ENCODE measurements around the gene CASP8.

The CASP8 gene

DNA sequence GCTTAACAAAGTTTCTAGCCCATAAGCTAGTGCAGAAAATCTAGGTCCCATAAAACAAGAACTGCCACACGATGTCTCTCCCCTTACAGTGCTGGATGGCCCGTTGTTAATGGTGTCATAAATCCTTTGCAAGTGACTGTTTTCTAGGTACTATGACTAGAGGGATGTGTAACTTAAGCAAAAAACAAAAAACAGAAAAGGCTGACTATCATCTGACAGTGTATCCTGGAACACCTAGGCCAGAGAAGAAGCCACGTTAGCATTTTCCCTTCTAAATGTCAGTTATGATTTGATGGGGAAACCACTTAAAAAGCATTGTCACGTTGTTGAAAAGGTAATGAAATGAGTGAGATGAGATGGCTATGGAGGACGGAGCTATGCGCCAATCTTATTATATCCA lies 2.4 kb downstream of the CASP8 start:
- H4K20me1 ChIP-seq (ENCODE audit: insufficient read depth, low read length) = peaks cover 46% of the 10 kb centered on the region
- peak overlapping the region in 1 of 2 experiments; percentile 40; a peak in 2 of 4 replicates for H3K4me3 ChIP-seq (ENCODE audit: low read depth in 1 of 2, low read length in 2 of 2)
- TF ChIP-seq, protein P1, sequence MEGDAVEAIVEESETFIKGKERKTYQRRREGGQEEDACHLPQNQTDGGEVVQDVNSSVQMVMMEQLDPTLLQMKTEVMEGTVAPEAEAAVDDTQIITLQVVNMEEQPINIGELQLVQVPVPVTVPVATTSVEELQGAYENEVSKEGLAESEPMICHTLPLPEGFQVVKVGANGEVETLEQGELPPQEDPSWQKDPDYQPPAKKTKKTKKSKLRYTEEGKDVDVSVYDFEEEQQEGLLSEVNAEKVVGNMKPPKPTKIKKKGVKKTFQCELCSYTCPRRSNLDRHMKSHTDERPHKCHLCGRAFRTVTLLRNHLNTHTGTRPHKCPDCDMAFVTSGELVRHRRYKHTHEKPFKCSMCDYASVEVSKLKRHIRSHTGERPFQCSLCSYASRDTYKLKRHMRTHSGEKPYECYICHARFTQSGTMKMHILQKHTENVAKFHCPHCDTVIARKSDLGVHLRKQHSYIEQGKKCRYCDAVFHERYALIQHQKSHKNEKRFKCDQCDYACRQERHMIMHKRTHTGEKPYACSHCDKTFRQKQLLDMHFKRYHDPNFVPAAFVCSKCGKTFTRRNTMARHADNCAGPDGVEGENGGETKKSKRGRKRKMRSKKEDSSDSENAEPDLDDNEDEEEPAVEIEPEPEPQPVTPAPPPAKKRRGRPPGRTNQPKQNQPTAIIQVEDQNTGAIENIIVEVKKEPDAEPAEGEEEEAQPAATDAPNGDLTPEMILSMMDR (IDR thresholded peaks at IDR 0.05; ENCODE audit: borderline replicate concordance, extremely low read depth, low read length, poor library complexity, severe bottlenecking) = no peak
- TF ChIP-seq EZH2 (IDR thresholded peaks at IDR 0.05; ENCODE audit: borderline replicate concordance, low read depth, low read length, severe bottlenecking) = no peak
- peaks cover 88% of the 10 kb centered on the region for H3K79me2 ChIP-seq (ENCODE audit: insufficient read depth, low read length)
- H2AFZ ChIP-seq (ENCODE audit: low read depth, low read length) = no peak overlapping the region
- DNase-seq (no peak), ATAC-seq (ENCODE audit: insufficient read depth, low read depth) (no peak)
- H3K9ac ChIP-seq (ENCODE audit: low read depth, low read length) = peak overlapping the region; percentile 31; the same call in 1 of the 2 replicates
- H3K4me1 ChIP-seq (ENCODE audit: insufficient read depth, low read length) = peaks cover 77% of the 10 kb centered on the region
- no peaks in the 10 kb centered on the region for H3K27me3 ChIP-seq (ENCODE audit: insufficient read depth, low read length, poor library complexity)
- H3K36me3 ChIP-seq (ENCODE audit: insufficient read depth, low read length) = peaks cover 21% of the 10 kb centered on the region
- H3K4me2 ChIP-seq (ENCODE audit: insufficient read depth, low read length) = peak overlapping the region; percentile 83
- peak overlapping the region; percentile 34 for H3K27ac ChIP-seq (ENCODE audit: low read length)
- no peaks in the 10 kb centered on the region for H3K9me3 ChIP-seq (ENCODE audit: insufficient read depth, low read length, severe bottlenecking)

DNA sequence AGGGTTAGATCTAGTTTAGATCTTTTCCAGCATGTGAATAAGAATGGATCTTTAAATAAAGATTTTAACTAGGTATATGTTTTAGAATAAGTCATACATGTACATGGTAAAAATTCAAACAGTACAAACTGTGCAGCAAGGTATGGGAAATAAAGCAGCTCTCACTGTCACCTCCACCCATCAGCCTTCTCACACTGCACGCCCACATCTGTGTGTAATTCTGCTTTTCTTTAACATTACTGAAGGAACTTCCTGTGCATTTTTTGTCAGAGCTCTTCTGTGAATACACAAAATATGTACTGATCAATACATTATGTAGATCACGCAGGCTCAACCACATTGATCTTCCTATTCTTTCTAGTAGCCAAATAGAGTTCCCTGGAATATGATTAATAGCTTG lies 3.4 kb downstream of the CASP8 start:
- Histone ChIP-seq H3K4me3 (ENCODE audit: low read depth in 1 of 2, low read length in 2 of 2) (peak overlapping the region in 1 of 2 experiments; percentile 0; a peak in 1 of 4 replicates), H3K4me2 (ENCODE audit: insufficient read depth, low read length) (peak overlapping the region; percentile 83), H2AFZ (ENCODE audit: low read depth, low read length) (no peak overlapping the region), H4K20me1 (ENCODE audit: insufficient read depth, low read length) (peaks cover 54% of the 10 kb centered on the region), H3K4me1 (ENCODE audit: insufficient read depth, low read length) (peaks cover 69% of the 10 kb centered on the region), H3K36me3 (ENCODE audit: insufficient read depth, low read length) (peaks cover 32% of the 10 kb centered on the region), H3K27ac (ENCODE audit: low read length) (peak overlapping the region; percentile 34), H3K9ac (ENCODE audit: low read depth, low read length) (peak overlapping the region; percentile 13; the same call in 1 of the 2 replicates), H3K9me3 (ENCODE audit: insufficient read depth, low read length, severe bottlenecking) (no peaks in the 10 kb centered on the region), H3K27me3 (ENCODE audit: insufficient read depth, low read length, poor library complexity) (no peaks in the 10 kb centered on the region), H3K79me2 (ENCODE audit: insufficient read depth, low read length) (peaks cover 99% of the 10 kb centered on the region)
- TF ChIP-seq, protein P1 (IDR thresholded peaks at IDR 0.05; ENCODE audit: borderline replicate concordance, extremely low read depth, low read length, poor library complexity, severe bottlenecking) = no peak
- TF ChIP-seq EZH2 (IDR thresholded peaks at IDR 0.05; ENCODE audit: borderline replicate concordance, low read depth, low read length, severe bottlenecking) = no peak
- no peak for DNase-seq
- no peak for ATAC-seq (ENCODE audit: insufficient read depth, low read depth)

DNA sequence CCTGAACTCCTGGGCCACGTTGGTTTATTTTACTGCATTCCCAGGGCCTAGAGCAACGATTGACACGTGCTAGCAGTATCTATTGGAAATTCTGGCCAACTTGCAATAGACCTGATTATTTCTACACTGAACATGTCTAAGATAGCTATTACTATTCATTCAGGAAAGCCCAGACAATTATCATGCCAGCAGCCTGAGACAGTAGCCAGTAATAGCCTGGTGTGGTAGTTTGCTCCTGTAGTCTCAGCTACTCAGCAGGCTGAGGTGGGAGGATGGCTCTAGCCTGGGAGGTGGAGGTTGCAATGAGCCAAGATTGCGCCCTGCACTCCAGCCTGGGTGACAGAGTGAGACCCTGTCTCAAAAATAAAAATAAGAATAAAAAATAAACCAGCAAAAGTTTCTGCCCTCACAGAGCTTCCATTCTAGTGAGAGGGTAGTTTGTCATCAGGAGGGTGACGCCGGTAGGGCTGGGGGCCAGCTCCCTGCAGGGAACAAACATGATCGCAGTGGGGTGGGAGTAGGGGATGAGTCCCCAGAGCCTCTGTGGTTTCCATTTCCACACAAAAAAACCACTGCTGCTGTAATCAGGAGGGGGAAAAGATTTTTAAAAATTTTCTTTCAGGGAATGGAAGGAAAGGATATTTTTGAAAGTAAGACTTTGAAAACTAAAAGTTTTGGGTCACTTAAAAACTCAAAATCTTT lies 4.3 kb downstream of the CASP8 start:
- peaks cover 99% of the 10 kb centered on the region for H3K79me2 ChIP-seq (ENCODE audit: insufficient read depth, low read length)
- peaks cover 40% of the 10 kb centered on the region for H3K36me3 ChIP-seq (ENCODE audit: insufficient read depth, low read length)
- no peaks in the 10 kb centered on the region for H3K9me3 ChIP-seq (ENCODE audit: insufficient read depth, low read length, severe bottlenecking)
- H3K4me3 ChIP-seq (ENCODE audit: low read depth in 1 of 2, low read length in 2 of 2) = no peak overlapping the region
- TF ChIP-seq EZH2 (IDR thresholded peaks at IDR 0.05; ENCODE audit: borderline replicate concordance, low read depth, low read length, severe bottlenecking) = no peak
- peaks cover 59% of the 10 kb centered on the region for H4K20me1 ChIP-seq (ENCODE audit: insufficient read depth, low read length)
- 0 out of 2 replicates have a peak overlapping the region, but pooled peaks have one; percentile 8 for H3K9ac ChIP-seq (ENCODE audit: low read depth, low read length)
- peak overlapping the region; percentile 48 for H3K27ac ChIP-seq (ENCODE audit: low read length)
- H3K4me2 ChIP-seq (ENCODE audit: insufficient read depth, low read length) = peak overlapping the region; percentile 83
- H2AFZ ChIP-seq (ENCODE audit: low read depth, low read length) = no peak overlapping the region
- no peaks in the 10 kb centered on the region for H3K27me3 ChIP-seq (ENCODE audit: insufficient read depth, low read length, poor library complexity)
- peaks cover 61% of the 10 kb centered on the region for H3K4me1 ChIP-seq (ENCODE audit: insufficient read depth, low read length)
- ATAC-seq (ENCODE audit: insufficient read depth, low read depth) (no peak), DNase-seq (peak; percentile 40)

DNA sequence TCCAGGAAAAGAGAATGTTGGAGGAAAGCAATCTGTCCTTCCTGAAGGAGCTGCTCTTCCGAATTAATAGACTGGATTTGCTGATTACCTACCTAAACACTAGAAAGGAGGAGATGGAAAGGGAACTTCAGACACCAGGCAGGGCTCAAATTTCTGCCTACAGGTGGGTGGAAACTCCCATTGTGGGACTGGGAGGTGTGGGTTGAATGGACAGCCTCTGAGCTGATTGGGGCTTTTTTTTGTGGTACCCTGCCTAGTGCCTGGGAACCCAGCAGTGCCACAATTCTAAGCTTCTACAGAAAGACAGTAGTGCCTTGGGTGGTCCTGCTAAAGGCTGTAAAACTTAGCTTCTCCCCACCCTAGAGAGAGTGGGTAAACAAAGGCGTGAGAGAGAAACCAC lies 6.3 kb downstream of the CASP8 start:
- Histone ChIP-seq H4K20me1 (ENCODE audit: insufficient read depth, low read length) (peaks cover 66% of the 10 kb centered on the region), H3K9ac (ENCODE audit: low read depth, low read length) (no peak overlapping the region), H3K27me3 (ENCODE audit: insufficient read depth, low read length, poor library complexity) (no peaks in the 10 kb centered on the region), H3K36me3 (ENCODE audit: insufficient read depth, low read length) (peaks cover 60% of the 10 kb centered on the region), H3K4me3 (ENCODE audit: low read depth in 1 of 2, low read length in 2 of 2) (no peak overlapping the region), H2AFZ (ENCODE audit: low read depth, low read length) (no peak overlapping the region), H3K4me2 (ENCODE audit: insufficient read depth, low read length) (no peak overlapping the region), H3K9me3 (ENCODE audit: insufficient read depth, low read length, severe bottlenecking) (no peaks in the 10 kb centered on the region), H3K27ac (ENCODE audit: low read length) (peak overlapping the region; percentile 51), H3K4me1 (ENCODE audit: insufficient read depth, low read length) (peaks cover 43% of the 10 kb centered on the region), H3K79me2 (ENCODE audit: insufficient read depth, low read length) (peaks cover 99% of the 10 kb centered on the region)
- no peak for TF ChIP-seq EZH2 (IDR thresholded peaks at IDR 0.05; ENCODE audit: borderline replicate concordance, low read depth, low read length, severe bottlenecking)
- TF ChIP-seq, protein P1 (IDR thresholded peaks at IDR 0.05; ENCODE audit: borderline replicate concordance, extremely low read depth, low read length, poor library complexity, severe bottlenecking) = no peak
- ATAC-seq (ENCODE audit: insufficient read depth, low read depth) (no peak), DNase-seq (no peak)

Measured in DND-41 (cell line).